GM23248 (cell line): ENCODE results near the gene OLFM1. TPM values are rescaled to one million over a fixed set of nuclear protein-coding genes. Genes with fewer than 3 reads are reported as not detected.

Experiments
- DNase-seq: peaks from one replicate; pipeline ENCODE4 v3.0.0-alpha.2; 2015
- H2AFZ ChIP-seq: fragments of 200-600 bp; sonication (generic); 2 replicates; pipeline ENCODE4 v1.6.1; 2016; ENCODE audit warnings: antibody characterized with exemption
- H3F3A ChIP-seq: fragments of 200-600 bp; sonication (generic); 2 replicates; pipeline ENCODE4 v1.6.1; 2016; ENCODE audit warnings: mild to moderate bottlenecking, antibody characterized with exemption, mixed run types; ENCODE audit not compliant: insufficient read depth
- H3K27ac ChIP-seq: fragments of 200-600 bp; sonication (generic); 2 replicates; pipeline ENCODE4 v1.5.1; 2016; ENCODE audit warnings: mild to moderate bottlenecking
- H3K27me3 ChIP-seq: fragments of 200-600 bp; sonication (generic); replicated peaks from 2 replicates; pipeline ENCODE4 v1.6.1; 2016; ENCODE audit warnings: mild to moderate bottlenecking; ENCODE audit not compliant: insufficient read depth
- H3K36me3 ChIP-seq: fragments of 200-600 bp; sonication (generic); 2 replicates; pipeline ENCODE4 v1.6.1; 2016; ENCODE audit warnings: low read depth, mild to moderate bottlenecking
- H3K4me1 ChIP-seq: fragments of 200-600 bp; sonication (generic); 2 replicates; pipeline ENCODE4 v1.6.1; 2016; ENCODE audit warnings: mild to moderate bottlenecking; ENCODE audit not compliant: insufficient read depth
- H3K4me2 ChIP-seq: fragments of 200-600 bp; sonication (generic); one replicate; pipeline ENCODE4 v1.6.1; 2016; ENCODE audit warnings: mild to moderate bottlenecking; ENCODE audit not compliant: unreplicated experiment
- H3K4me3 ChIP-seq: fragments of 200-600 bp; sonication (generic); 2 replicates; pipeline ENCODE4 v1.5.1; 2016; ENCODE audit warnings: mild to moderate bottlenecking
- H3K79me2 ChIP-seq: fragments of 200-600 bp; sonication (generic); 2 replicates; pipeline ENCODE4 v1.6.1; 2016; ENCODE audit warnings: mild to moderate bottlenecking; ENCODE audit not compliant: insufficient read depth
- H3K9ac ChIP-seq: fragments of 200-600 bp; sonication (generic); 2 replicates; pipeline ENCODE4 v1.6.1; 2016; ENCODE audit warnings: mild to moderate bottlenecking
- H3K9me2 ChIP-seq: fragments of 200-600 bp; sonication (generic); 2 replicates; pipeline ENCODE4 v1.6.1; 2016; ENCODE audit warnings: mixed run types, mild to moderate bottlenecking, moderate library complexity; ENCODE audit not compliant: insufficient read depth
- H3K9me3 ChIP-seq: fragments of 200-600 bp; sonication (generic); one replicate; pipeline ENCODE4 v1.6.1; 2017; ENCODE audit warnings: low read depth
- H4K20me1 ChIP-seq: fragments of 200-600 bp; sonication (generic); 2 replicates; pipeline ENCODE4 v1.6.0; 2016; ENCODE audit not compliant: insufficient read depth
- EZH2 ChIP-seq: fragments of 200-600 bp; sonication (generic); IDR thresholded peaks from 2 replicates; pipeline ENCODE4 v1.6.1; 2018; ENCODE audit warnings: antibody characterized with exemption, mild to moderate bottlenecking; ENCODE audit not compliant: insufficient read depth, poor library complexity, severe bottlenecking
- EZH2phosphoT487 ChIP-seq: fragments of 200-600 bp; sonication (generic); IDR thresholded peaks from 2 replicates; pipeline ENCODE4 v1.6.1; 2018; ENCODE audit warnings: antibody characterized with exemption, moderate library complexity, mild to moderate bottlenecking, low read depth; ENCODE audit not compliant: insufficient read depth
- WGBS, 2 experiments: methylation state at CpG; one replicate each; pipeline ENCODE4 v1.1.6; 2015 to 2017; ENCODE audit warnings: low lambda C conversion rate in 2 of 2, low coverage in 1 of 2; ENCODE audit errors: missing lambda C conversion rate in 2 of 2; 5-methylcytosine and 5-hydroxymethylcytosine counted together
- in situ Hi-C: fragments of 300-500 bp; cut with MboI; formaldehyde crosslinking; loops from 2 replicates; pipeline ENCODE4 v1.15.0; 2020
- polyA plus RNA-seq: library from polyadenylated mRNA; unstranded; fragments of >200 nt; fragmentation: Nextera tagmentation; extraction: Ambion mirVana; gene quantifications from 2 replicates; pipeline ENCODE4 v1.2.1, GENCODE V29; 2016
- total RNA-seq: library from RNA; depleted of rRNA; stranded (reverse); fragments of >200 nt; shearing (Covaris generic); gene quantifications from 2 replicates; pipeline ENCODE4 v1.2.3, GENCODE V29; 2014; rRNA removed

Gene OLFM1
- total and polyA plus RNA-seq, 2 experiments from 2014 or later = 17.0 to 31.4 TPM

DNA sequence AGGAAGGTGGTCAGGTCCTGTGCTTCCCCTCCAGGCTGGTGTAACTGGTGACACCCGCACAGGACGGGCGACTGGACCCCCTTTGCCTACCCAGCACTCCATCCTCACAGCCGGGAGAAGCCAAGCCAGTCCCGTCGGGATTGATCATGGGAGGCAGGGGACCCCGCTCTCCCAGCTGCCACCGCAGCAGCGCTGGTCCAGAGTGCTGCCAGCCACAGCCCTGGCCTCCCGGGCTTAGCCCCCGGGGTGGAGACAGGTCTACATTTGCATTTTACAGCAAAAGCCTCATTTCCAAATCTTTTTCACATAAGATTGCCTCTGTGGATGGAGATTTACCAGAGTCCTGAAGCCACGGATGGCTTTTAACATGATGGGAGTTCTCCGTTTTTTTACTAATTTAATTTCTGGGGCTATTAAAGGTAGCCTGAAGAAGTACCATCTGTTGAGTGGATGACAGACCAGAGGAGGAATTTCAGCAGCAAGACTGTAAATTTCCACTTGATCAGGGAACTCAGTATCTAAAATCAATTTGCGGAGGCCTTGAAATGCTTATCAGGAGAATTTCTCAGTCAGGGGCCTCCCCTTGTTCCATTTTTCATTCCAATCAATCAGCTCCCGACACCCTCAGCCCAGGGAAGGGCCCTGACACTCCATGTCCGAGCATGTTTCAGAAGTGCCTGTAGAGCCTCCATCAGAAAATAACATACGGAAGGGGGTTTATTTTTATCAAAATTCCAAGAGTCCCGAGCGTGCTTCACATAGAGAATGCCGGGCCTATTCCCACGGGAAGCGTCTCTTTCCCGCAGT is 80.6 kb downstream of the OLFM1 start:
- Histone ChIP-seq H3K9ac (no peak overlapping the region), H3F3A (no peaks in the 10 kb centered on the region), H3K9me3 (no peaks in the 10 kb centered on the region), H3K27ac (no peak overlapping the region), H3K36me3 (no peaks in the 10 kb centered on the region), H3K27me3 (peaks cover 6% of the 10 kb centered on the region; the same call in 1 of the 2 replicates), H3K4me2 (no peak overlapping the region), H3K4me3 (no peak overlapping the region), H3K4me1 (no peaks in the 10 kb centered on the region), H2AFZ (no peak overlapping the region), H3K79me2 (no peaks in the 10 kb centered on the region), H3K9me2 (no peaks in the 10 kb centered on the region), H4K20me1 (no peaks in the 10 kb centered on the region)
- no peak for TF ChIP-seq EZH2
- TF ChIP-seq EZH2phosphoT487 = no peak
- in situ Hi-C loops = no loop called here
- no peak for DNase-seq
- 56% methylated on average over 21 to 23 of the region's 23 CpGs for WGBS, 2 experiments

DNA sequence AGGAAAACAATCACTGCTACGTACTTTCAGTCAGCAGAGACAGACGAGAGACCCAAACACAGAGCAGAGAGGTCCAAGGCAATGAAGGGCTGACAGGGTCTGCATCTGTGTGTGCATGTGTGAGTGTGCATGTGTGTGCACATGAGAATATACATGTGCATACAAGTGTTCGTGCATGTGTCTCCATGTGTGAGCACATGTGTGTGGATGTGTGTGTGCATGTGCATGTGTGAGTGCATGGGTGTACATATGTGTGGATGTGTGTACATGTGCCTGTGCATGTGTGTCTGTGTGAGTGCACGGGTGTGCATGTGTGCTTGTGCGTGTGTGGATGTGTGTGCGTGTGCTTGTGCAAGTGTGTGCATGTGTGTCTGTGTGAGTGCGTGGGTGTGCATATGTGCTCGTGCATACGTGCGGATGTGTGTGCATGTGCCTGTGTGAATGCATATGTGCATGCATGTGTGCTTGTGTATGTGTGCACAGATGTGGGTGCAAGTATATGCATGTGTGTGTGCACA is 82.3 kb downstream of the OLFM1 start:
- Histone ChIP-seq H3K79me2 (no peaks in the 10 kb centered on the region), H3K9me3 (no peaks in the 10 kb centered on the region), H3K36me3 (no peaks in the 10 kb centered on the region), H3K4me2 (no peak overlapping the region), H3K27ac (no peak overlapping the region), H3K9ac (no peak overlapping the region), H3K9me2 (no peaks in the 10 kb centered on the region), H4K20me1 (no peaks in the 10 kb centered on the region), H3K4me1 (no peaks in the 10 kb centered on the region), H3K27me3 (peaks cover 6% of the 10 kb centered on the region; the same call in 1 of the 2 replicates), H3K4me3 (no peak overlapping the region), H2AFZ (no peak overlapping the region), H3F3A (no peaks in the 10 kb centered on the region)
- 68 to 72% methylated on average over 10 of the region's 10 CpGs for WGBS, 2 experiments
- DNase-seq = no peak
- in situ Hi-C loops = no loop called here
- TF ChIP-seq EZH2phosphoT487 = no peak
- no peak for TF ChIP-seq EZH2

DNA sequence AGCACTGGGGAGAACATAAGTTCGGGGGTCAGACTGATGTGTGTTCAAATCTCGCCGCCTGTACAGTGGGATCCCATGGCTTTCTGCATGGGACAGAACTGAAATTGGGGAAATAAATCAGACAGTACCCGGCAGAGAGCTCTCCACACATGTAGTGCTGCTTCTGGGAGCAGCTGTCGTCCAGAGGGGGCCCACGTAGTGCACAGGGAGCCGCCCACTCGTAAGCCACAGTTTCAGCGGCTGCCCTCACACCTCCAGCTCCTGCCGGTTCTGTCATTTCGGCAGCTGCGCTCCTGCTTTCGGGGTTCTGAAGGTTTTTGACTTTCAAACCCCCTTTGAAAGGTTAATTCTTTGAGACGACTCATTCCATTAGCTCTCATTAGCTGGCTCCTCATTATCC is 83.1 kb downstream of the OLFM1 start:
- no peak for DNase-seq
- Histone ChIP-seq H3K4me2 (no peak overlapping the region), H2AFZ (no peak overlapping the region), H3K79me2 (no peaks in the 10 kb centered on the region), H3K9me3 (no peaks in the 10 kb centered on the region), H3K4me1 (no peaks in the 10 kb centered on the region), H3K27me3 (peaks cover 3% of the 10 kb centered on the region; the same call in 1 of the 2 replicates), H3K9ac (no peak overlapping the region), H3F3A (no peaks in the 10 kb centered on the region), H3K36me3 (no peaks in the 10 kb centered on the region), H4K20me1 (no peaks in the 10 kb centered on the region), H3K9me2 (no peaks in the 10 kb centered on the region), H3K4me3 (no peak overlapping the region), H3K27ac (no peak overlapping the region)
- in situ Hi-C loops = no loop called here
- TF ChIP-seq EZH2phosphoT487 (no peak), EZH2 (no peak)
- 30 to 32% methylated on average over 14 of the region's 14 CpGs for WGBS, 2 experiments

Other genes starting within 250 kb of the OLFM1 start
- not detected in 2 replicates for gene FCN2, start 206.9 kb upstream of the OLFM1 start, total RNA-seq
- not detected in 2 replicates for gene FCN2, start 206.9 kb upstream of the OLFM1 start, polyA plus RNA-seq
- gene FCN1, start 169.8 kb upstream of the OLFM1 start, total RNA-seq = not detected in 2 replicates
- gene FCN1, start 169.8 kb upstream of the OLFM1 start, polyA plus RNA-seq = not detected in 2 replicates